Mesenteric fat pad (tissue), 1 donor: ENCODE measurements around the gene SLC13A2. TPM values are rescaled to one million over a fixed set of nuclear protein-coding genes. Genes with fewer than 3 reads are reported as not detected.
A peak's percentile ranks its signal among the peaks of the same experiment; 100 is the strongest.
"Not testable (repeated sequence)": the region's sequence is repeated elsewhere in the genome, so short reads cannot be mapped to it uniquely, and the experiment has no call there.

Experiments
- DNase-seq: peaks from one replicate; pipeline ENCODE4 v3.0.0-alpha.2; 2020; ENCODE audit warnings: low spot score
- long read RNA-seq: library from polyadenylated mRNA; unstranded; transcript quantifications from one replicate; pipeline ENCODE4 v2.0.0, GENCODE V29; 2020
- total RNA-seq: library from RNA; stranded (reverse); fragmentation: NEBNext Ultra II Directional; extraction: Animal tissue kit (Norgen Biotek cat#: 25700); gene quantifications from one replicate; pipeline ENCODE4 v1.2.1, GENCODE V29; 2021
- donor health status: DM: yes; HTN: yes; CAD: no.

The SLC13A2 gene, protein sequence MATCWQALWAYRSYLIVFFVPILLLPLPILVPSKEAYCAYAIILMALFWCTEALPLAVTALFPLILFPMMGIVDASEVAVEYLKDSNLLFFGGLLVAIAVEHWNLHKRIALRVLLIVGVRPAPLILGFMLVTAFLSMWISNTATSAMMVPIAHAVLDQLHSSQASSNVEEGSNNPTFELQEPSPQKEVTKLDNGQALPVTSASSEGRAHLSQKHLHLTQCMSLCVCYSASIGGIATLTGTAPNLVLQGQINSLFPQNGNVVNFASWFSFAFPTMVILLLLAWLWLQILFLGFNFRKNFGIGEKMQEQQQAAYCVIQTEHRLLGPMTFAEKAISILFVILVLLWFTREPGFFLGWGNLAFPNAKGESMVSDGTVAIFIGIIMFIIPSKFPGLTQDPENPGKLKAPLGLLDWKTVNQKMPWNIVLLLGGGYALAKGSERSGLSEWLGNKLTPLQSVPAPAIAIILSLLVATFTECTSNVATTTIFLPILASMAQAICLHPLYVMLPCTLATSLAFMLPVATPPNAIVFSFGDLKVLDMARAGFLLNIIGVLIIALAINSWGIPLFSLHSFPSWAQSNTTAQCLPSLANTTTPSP
- 0.10 TPM for total RNA-seq
- long read RNA-seq, partial matches to known transcripts, result 0 of 1 reads
- long read RNA-seq, other reads (novel, unspliced or antisense), result 1 of 1 reads

GRCh38 chr17:28473542-28473941 is at the start of gene SLC13A2:
Gene SLC13A2 (plus strand): TSS chr17:28473644. CDS start chr17:28473713, 69 bp downstream.
- DNase-seq, result peak; percentile 89

DNA sequence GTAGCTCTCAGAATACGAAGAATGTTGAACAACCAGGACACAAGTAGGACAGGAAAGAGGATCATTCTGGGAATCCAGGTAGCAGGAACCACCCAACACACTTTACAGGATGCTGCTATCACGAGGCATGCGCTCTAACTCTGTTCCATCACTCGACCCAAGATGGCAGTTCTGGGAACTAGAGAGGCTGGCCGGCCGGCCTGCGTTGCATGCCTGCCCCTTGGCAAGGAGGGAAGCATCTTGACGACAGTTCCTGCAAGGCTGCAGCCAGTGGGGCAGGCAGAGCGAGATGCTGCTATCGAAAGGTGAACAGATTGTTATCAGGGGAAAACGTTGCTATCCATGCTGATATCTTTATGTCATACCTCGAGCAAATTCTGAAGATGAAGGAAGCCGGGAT is 48.2 kb upstream of the SLC13A2 start:
- DNase-seq, result no peak

GRCh38 chr17:28426081-28426519 is 47.3 kb upstream of the SLC13A2 start:
- no peak for DNase-seq

- no peak for DNase-seq
Measured at GRCh38 chr17:28427371-28427770, 46.1 kb upstream of the SLC13A2 start.

DNA sequence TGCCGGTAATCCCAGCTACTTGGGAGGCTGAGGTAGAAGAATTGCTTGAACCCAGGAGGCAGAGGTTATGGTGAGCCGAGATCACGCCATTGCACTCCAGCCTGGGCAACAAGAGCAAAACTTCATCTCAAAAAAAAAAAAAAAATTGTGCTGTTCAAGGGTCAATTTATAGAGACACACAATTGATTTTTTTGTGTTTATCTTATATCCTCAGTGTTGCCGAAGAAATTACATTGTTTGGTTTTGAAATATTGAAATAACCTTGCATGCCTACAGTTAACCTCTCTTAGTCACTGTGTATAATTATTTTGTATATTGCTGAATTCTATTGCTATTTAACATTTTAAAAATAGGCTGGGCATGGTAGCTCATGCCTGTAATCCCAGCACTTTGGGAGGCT is 45.5 kb upstream of the SLC13A2 start:
- DNase-seq, result not testable (repeated sequence)

DNA sequence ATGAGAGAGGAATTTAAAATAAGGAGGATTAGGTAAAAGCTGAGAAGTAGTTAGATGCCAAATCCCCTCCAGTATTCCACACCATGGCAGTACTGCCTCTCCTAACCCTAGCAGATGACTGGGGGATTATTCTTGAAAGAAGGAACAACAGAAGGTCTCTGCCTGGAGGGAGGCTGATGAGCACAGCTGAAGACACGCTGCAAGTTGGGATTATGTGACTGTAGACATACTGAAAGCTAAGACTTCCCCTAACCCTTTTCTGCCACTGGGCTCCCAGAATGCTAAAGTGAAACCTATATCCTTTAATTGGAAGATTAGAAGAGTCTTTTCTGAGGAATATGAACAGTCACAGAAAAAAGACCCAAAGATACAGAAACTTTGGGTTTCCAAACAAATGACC is 39.7 kb upstream of the SLC13A2 start:
- no peak for DNase-seq

GRCh38 chr17:28434326-28434725 is 39.1 kb upstream of the SLC13A2 start:
- DNase-seq, result not testable (repeated sequence)

- no peak for DNase-seq
Measured at GRCh38 chr17:28443901-28444638, 29.4 kb upstream of the SLC13A2 start.

DNA sequence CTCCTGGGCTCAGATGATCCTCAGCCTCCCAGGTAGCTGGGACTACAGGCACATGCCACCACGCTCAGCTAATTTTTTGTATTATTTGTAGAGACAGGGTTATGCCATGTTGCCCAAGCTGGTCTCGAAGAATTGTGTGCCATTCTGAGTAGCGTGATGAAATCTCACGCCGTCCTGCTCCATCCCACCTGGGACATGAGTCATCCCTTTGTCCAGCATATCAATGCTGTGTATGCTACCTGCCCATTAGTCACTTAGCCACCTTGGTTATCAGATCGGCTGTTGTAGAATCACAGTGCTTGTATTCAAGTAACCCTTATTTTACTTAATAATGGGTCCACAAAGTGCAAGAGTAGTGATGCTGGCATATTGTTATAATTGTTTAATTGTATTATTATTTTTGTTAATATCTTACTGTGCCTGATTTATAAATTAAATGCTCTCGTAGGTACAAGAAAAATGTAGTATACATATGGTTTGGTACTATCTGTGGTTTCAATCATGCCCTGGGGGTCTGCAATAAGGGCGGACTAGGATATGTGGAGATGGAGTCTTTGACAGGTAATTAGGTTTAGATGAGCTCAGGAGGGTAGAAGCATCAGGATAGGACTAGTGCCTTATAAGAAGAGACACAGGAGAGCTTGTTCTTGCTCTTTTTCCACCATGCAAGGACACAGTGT is 26.6 kb upstream of the SLC13A2 start:
- DNase-seq, result no peak

GRCh38 chr17:28447396-28447760 is 26.1 kb upstream of the SLC13A2 start:
- DNase-seq, result no peak

DNA sequence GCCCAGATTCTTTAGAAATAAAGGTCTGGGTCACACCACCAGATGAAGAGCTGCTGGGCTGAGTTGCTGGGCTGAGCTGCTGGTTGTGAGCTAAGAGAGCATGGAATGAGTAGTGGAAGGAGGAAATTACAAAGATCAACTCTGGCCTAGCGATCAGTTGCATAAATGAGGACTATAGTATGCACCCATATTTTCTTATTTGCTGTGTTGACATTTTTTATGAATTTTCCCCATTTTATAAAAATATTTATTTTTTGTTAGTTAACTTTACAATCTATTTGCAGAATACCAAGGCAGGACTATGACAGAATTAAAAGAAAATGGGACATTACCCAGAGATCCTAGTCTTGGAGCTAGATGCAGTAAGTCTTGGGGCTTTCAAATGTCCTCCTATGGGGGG is 23.6 kb upstream of the SLC13A2 start:
- no peak for DNase-seq

GRCh38 chr17:28457890-28458289 is 15.6 kb upstream of the SLC13A2 start:
- DNase-seq, result no peak

- not testable (repeated sequence) for DNase-seq
Measured at GRCh38 chr17:28458881-28459280, 14.6 kb upstream of the SLC13A2 start.

- DNase-seq, result peak; percentile 82
Measured at GRCh38 chr17:28460901-28461300, 12.5 kb upstream of the SLC13A2 start.

- peak; percentile 57 for DNase-seq
Measured at GRCh38 chr17:28466001-28466400, 7.4 kb upstream of the SLC13A2 start.

GRCh38 chr17:28466521-28467048 is 6.9 kb upstream of the SLC13A2 start:
- peak; percentile 62 for DNase-seq

GRCh38 chr17:28467456-28468025 is 5.9 kb upstream of the SLC13A2 start:
- peak; percentile 14 for DNase-seq

- DNase-seq, result peak; percentile 43
Measured at GRCh38 chr17:28468033-28468735, 5.3 kb upstream of the SLC13A2 start.

DNA sequence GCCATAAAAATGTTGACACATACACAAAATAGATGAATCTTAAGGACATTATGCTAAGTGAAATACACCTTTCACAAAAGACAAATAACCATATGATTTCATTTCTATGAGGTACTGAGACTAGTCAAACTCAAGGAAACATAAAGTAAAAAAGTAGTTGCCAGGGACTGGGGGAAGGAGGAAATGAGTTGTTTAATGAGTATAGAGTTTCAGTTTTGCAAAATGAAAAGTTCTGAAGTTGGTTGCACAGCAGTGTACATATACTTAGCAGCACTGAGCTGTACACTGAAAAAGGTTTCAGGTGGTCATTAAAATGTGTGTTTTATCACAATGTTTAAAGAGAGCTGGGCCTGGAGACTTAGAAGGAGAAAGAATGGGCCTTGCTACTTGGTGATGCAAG is 4.7 kb upstream of the SLC13A2 start:
- DNase-seq, result no peak

DNA sequence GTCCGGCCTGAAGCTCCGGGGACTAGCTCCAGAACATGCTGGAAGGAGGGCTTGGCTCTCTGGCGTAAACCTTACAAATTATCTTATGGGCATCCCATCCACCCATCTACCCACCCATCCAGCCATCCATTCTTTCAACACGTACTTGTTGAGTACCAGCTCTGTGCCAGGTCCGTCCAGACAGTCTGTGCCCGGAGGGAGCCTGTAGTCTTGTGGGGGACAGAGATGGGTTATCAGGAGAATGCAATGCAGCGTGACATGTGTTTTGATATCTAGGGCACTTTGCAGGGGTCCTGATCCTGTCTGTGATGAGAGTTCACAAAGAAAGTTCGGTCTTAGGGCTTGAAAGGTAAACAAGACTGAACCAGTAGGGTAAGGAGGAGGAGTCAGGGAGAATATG is 4.1 kb upstream of the SLC13A2 start:
- DNase-seq, result peak; percentile 68
